ENCODE results near the gene ZNF45.

DNA sequence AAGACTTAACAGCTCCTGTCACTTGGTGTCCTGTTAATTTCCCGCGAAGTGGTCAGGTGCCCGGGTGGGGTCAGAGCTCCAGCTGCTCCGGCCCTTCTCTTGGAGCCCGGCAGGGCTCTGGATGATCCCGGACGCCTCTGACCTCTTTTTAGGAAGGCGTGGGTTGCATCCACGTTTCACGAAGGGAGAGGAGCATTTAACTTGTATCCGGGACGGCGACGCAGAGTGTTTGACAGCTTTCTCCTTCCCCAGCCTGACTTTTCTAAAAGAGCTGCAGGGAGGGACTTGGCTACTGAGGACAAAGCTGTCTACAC, 49.6 kb upstream of the ZNF45 start:
- TF ChIP-seq, protein P1, sequence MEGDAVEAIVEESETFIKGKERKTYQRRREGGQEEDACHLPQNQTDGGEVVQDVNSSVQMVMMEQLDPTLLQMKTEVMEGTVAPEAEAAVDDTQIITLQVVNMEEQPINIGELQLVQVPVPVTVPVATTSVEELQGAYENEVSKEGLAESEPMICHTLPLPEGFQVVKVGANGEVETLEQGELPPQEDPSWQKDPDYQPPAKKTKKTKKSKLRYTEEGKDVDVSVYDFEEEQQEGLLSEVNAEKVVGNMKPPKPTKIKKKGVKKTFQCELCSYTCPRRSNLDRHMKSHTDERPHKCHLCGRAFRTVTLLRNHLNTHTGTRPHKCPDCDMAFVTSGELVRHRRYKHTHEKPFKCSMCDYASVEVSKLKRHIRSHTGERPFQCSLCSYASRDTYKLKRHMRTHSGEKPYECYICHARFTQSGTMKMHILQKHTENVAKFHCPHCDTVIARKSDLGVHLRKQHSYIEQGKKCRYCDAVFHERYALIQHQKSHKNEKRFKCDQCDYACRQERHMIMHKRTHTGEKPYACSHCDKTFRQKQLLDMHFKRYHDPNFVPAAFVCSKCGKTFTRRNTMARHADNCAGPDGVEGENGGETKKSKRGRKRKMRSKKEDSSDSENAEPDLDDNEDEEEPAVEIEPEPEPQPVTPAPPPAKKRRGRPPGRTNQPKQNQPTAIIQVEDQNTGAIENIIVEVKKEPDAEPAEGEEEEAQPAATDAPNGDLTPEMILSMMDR (IDR thresholded peaks at IDR 0.05) = no peak
- TF ChIP-seq POLR2A (IDR thresholded peaks at IDR 0.05) (no peak), POLR2AphosphoS5 (IDR thresholded peaks at IDR 0.05) (no peak)
